Tongue (tissue), 2 donors: ENCODE measurements around the gene STIP1. TPM values are rescaled to one million over a fixed set of nuclear protein-coding genes. Genes with fewer than 3 reads are reported as not detected.

Experiments used
- DNase-seq: peaks from one replicate; pipeline ENCODE4 v3.0.0-alpha.2; 2015
- total RNA-seq: library from RNA; depleted of rRNA; stranded (reverse); fragments of >200 nt; gene quantifications from one replicate; pipeline ENCODE4 v1.2.3, GENCODE V29; 2014

The STIP1 gene
- total RNA-seq, 1 donor from 2014 or later: 94.2 TPM

- DNase-seq: no peak
These were observed 37.2 kb downstream of the STIP1 start for GRCh38 chr11:64223001-64223651.

- no peak for DNase-seq
These were observed 38.4 kb downstream of the STIP1 start for GRCh38 chr11:64224151-64224890.

- no peak for DNase-seq
These were observed 39.1 kb downstream of the STIP1 start for GRCh38 chr11:64224891-64225607.

GRCh38 chr11:64225608-64226506 is 39.9 kb downstream of the STIP1 start, which contains the start of the genes NUDT22 and TRPT1:
NUDT22 (plus strand) TSS chr11:64226274; CDS start chr11:64226653, 379 bp downstream.
TRPT1 (minus strand) TSS chr11:64226186; CDS start chr11:64225860, 326 bp downstream.
- DNase-seq: peak; percentile 94

- peak; percentile 64 for DNase-seq
These were observed 40.6 kb downstream of the STIP1 start for GRCh38 chr11:64226507-64227051.

- DNase-seq: no peak
These were observed 41.5 kb downstream of the STIP1 start for GRCh38 chr11:64227405-64227956.

- no peak for DNase-seq
These were observed 43.2 kb downstream of the STIP1 start for GRCh38 chr11:64229090-64229743.

- DNase-seq: no peak
These were observed 43.8 kb downstream of the STIP1 start for GRCh38 chr11:64229744-64230170.

GRCh38 chr11:64230171-64230984 is 44.4 kb downstream of the STIP1 start, which contains the start of gene DNAJC4:
DNAJC4 (plus strand) TSS chr11:64230548; CDS start chr11:64230855, 307 bp downstream.
- DNase-seq: peak; percentile 98

GRCh38 chr11:64230985-64231365 is 45.0 kb downstream of the STIP1 start:
- DNase-seq: no peak

GRCh38 chr11:64231546-64231945 is 45.6 kb downstream of the STIP1 start:
- DNase-seq: no peak

- DNase-seq: no peak
These were observed 46.4 kb downstream of the STIP1 start for GRCh38 chr11:64232182-64232966.

GRCh38 chr11:64232967-64233315 is 47.0 kb downstream of the STIP1 start:
- DNase-seq: no peak

- peak; percentile 84 for DNase-seq
These were observed 48.1 kb downstream of the STIP1 start, which contains the start of gene VEGFB for GRCh38 chr11:64233913-64234586. VEGFB (plus strand) TSS chr11:64234584; CDS start chr11:64234834, 250 bp downstream.

- peak; percentile 51 for DNase-seq
These were observed 48.8 kb downstream of the STIP1 start for GRCh38 chr11:64234647-64235379.

GRCh38 chr11:64235437-64236161 is 49.6 kb downstream of the STIP1 start:
- no peak for DNase-seq

GRCh38 chr11:64237484-64237951 is 51.5 kb downstream of the STIP1 start:
- peak; percentile 56 for DNase-seq
